ENCODE data around the gene MTCH1.

DNA sequence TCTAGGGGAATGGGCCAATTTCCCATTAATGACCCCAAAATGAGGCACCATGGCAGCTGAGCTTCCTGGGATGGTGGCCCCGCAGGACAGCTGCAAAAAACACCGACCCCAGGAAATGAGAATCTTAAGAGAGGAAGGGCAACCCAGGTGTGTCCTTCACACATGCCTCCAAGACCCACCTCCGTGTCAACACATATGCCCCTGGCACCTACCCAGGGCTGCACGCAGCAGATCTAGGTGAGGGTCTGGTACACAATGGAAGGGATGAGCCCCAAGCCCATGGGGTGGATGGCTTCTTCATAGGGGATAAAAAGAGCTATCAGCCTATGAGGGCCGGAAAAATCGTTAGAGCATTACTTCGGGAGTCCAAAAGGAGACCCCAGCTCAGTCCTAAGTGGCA lies 9.5 kb downstream of the MTCH1 start:
- TF ChIP-seq, protein P1, sequence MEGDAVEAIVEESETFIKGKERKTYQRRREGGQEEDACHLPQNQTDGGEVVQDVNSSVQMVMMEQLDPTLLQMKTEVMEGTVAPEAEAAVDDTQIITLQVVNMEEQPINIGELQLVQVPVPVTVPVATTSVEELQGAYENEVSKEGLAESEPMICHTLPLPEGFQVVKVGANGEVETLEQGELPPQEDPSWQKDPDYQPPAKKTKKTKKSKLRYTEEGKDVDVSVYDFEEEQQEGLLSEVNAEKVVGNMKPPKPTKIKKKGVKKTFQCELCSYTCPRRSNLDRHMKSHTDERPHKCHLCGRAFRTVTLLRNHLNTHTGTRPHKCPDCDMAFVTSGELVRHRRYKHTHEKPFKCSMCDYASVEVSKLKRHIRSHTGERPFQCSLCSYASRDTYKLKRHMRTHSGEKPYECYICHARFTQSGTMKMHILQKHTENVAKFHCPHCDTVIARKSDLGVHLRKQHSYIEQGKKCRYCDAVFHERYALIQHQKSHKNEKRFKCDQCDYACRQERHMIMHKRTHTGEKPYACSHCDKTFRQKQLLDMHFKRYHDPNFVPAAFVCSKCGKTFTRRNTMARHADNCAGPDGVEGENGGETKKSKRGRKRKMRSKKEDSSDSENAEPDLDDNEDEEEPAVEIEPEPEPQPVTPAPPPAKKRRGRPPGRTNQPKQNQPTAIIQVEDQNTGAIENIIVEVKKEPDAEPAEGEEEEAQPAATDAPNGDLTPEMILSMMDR (conservative IDR thresholded peaks at IDR 0.05) = no peak
- TF ChIP-seq ZFX (IDR thresholded peaks at IDR 0.05) = no peak
